Mammary epithelial cell (primary cell): Measurements from ENCODE around the gene LRP11.

Source experiments
- CTCF ChIP-seq, 2 donors: IDR thresholded peaks in 1 of 2; conservative IDR thresholded peaks in 1 of 2; 2 replicates each; pipeline ENCODE4 v1.5.1; 2011 to 2012; ENCODE audit warnings: inconsistent platforms in 2 of 2, low read length in 2 of 2, mild to moderate bottlenecking in 2 of 2, control low read depth in 1 of 2, low read depth in 1 of 2; ENCODE audit not compliant: insufficient read depth in 1 of 2; ENCODE audit errors: extremely low read depth in 1 of 2
- EZH2 ChIP-seq: IDR thresholded peaks from 2 replicates; pipeline ENCODE4 v1.6.1; 2012; ENCODE audit warnings: low read length, inconsistent platforms, borderline replicate concordance

- no peak for TF ChIP-seq CTCF (conservative IDR thresholded peaks at IDR 0.05 in 1 of 2, IDR thresholded peaks at IDR 0.05 in 1 of 2; ENCODE audit: extremely low read depth in 1 of 2, insufficient read depth in 1 of 2, low read depth in 1 of 2, low read length in 2 of 2)
- TF ChIP-seq EZH2: no peak
Measured at GRCh38 chr6:149909701-149910470, 45.7 kb upstream of the LRP11 start.
